Fibroblast of villous mesenchyme (primary cell): ENCODE results near the gene DUSP22. TPM values are rescaled to one million over a fixed set of nuclear protein-coding genes. Genes with fewer than 3 reads are reported as not detected.

ENCODE experiments used
- DNase-seq: peaks from one replicate; pipeline ENCODE4 v3.0.0-alpha.2; 2010; ENCODE audit warnings: low read depth
- H3K4me3 ChIP-seq: 2 replicates; pipeline ENCODE4 v1.5.1; 2011; ENCODE audit warnings: low read depth, mild to moderate bottlenecking, low read length
- CTCF ChIP-seq: IDR thresholded peaks from 2 replicates; pipeline ENCODE4 v1.5.1; 2012; ENCODE audit warnings: low read depth, mild to moderate bottlenecking, low read length; ENCODE audit not compliant: insufficient read depth
- total RNA-seq: library from RNA; depleted of rRNA; stranded (reverse); fragments of >200 nt; gene quantifications from 2 replicates; pipeline ENCODE4 v1.2.3, GENCODE V29; 2012

DUSP22 gene
- total RNA-seq, 1 donor, result 14.7 TPM

- peak; percentile 39 for DNase-seq
- TF ChIP-seq CTCF, result no peak
- no peak overlapping the region for H3K4me3 ChIP-seq
Measured at GRCh38 chr6:388202-388903, 96.1 kb downstream of the DUSP22 start.

- DNase-seq, result no peak
- no peak for TF ChIP-seq CTCF
- H3K4me3 ChIP-seq, result no peak overlapping the region
Measured at GRCh38 chr6:389143-389542, 96.9 kb downstream of the DUSP22 start.

DNA sequence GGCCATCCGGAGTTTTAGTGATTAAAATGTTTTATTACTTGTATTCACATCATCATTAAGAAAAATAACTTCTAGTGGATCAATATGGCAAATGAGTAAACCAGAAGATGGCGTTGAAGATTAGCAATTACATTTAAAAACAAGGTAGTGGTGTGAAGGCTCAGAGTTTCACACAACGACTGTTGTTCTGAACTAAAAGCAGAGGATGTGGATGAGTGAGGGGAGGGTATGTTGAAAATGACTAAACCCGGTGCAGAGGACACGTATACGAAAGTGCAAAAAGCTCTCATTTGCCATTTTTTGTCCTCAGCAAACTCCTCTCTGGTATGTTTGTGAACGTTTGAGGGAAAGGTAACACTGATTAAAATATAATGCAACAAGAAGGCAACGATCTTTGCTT is 97.3 kb downstream of the DUSP22 start:
- DNase-seq, result no peak
- no peak for TF ChIP-seq CTCF

DNA sequence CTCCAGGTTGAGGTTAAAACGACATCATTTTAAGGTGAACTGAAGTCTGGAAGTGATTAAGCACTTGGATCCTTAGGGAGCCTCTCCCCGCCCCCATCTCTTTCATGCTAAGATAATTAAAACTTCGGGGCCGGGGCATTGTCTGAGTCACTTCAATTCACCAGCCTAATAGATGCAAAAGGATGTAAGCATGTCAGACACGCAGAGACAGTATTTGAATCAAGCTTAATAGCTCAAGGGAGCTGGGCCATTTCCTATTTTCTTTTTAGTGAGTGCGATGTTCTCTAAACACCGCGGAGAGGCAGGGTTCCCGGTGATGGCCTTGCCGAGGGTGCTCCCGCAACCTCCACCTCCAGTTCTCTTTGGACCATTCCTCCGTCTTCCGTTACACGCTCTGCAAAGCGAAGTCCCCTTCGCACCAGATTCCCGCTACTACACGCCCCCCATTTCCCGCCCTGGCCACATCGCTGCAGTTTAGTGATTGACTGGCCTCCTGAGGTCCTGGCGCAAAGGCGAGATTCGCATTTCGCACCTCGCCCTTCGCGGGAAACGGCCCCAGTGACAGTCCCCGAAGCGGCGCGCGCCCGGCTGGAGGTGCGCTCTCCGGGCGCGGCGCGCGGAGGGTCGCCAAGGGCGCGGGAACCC is 98.7 kb downstream of the DUSP22 start:
- no peak overlapping the region for H3K4me3 ChIP-seq

More for the DNA sequence above, 97.3 kb downstream of the DUSP22 start:
- no peak overlapping the region for H3K4me3 ChIP-seq

DNA sequence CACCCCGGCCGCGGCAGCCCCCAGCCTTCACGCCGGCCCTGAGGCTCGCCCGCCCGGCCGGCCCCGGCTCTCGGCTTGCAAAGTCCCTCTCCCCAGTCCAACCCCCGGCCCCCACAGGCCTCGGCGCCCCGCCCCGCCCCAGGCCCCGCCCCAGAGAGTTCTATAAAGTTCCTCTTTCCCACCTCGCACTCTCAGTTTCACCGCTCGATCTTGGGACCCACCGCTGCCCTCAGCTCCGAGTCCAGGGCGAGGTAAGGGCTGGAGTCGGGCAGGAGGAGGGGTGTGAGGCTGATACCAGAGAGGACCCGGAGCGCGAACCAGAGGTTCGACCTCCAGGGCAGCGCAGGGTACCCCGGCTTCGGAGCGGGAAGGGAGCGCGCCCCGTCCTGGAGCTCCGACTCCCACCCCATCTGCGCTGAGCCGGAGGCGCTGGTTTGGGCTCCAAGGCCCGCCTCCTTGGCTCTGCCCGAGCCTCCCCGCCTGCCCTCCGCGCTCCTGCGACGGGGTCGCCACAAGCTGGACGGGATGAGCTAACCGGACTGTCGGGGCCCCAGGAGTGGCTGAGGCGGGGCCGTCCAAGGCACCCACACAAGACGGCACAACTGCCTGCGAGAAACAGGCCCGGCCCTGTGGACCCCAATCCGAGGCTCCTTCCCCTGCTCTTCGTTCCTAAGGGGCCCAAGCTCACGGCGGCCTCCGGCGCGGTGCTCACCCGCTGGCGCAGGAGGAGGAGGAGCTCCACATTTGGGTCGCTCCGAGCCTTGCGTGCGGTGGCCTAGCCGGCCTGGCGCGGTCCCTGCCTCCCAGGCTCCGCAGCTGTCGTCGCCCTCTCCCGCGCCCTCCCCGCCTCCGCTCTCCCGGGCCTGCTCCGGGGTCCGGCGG is 99.5 kb downstream of the DUSP22 start, which contains the start of gene IRF4:
TSS of gene IRF4 (plus strand) at position 194 of the 882 bp plus-strand sequence. CDS start 1,401 bp downstream, outside the sequence.
- TF ChIP-seq CTCF, result no peak
- DNase-seq, result no peak
- no peak within 1 kb of the TSS for H3K4me3 ChIP-seq

More for the DNA sequence above, 98.7 kb downstream of the DUSP22 start:
- TF ChIP-seq CTCF, result no peak
- DNase-seq, result no peak

- TF ChIP-seq CTCF, result no peak
- DNase-seq, result no peak
- H3K4me3 ChIP-seq, result no peak overlapping the region
Measured at GRCh38 chr6:392441-393390, 100.4 kb downstream of the DUSP22 start.
